ENCODE measurements around the gene SLC25A39.
A peak's percentile ranks its signal among the peaks of the same experiment; 100 is the strongest.

SLC25A39 gene

GRCh38 chr17:44308865-44309264 lies 15.8 kb downstream of the SLC25A39 start:
- DNase-seq (ENCODE audit: low read depth), result no peak
- no peak for TF ChIP-seq CTCF (conservative IDR thresholded peaks at IDR 0.05; ENCODE audit: low read depth, low read length)
- H3K4me3 ChIP-seq (ENCODE audit: low read length), result no peak overlapping the region

- no peak for TF ChIP-seq CTCF (conservative IDR thresholded peaks at IDR 0.05; ENCODE audit: low read depth, low read length)
- H3K4me3 ChIP-seq (ENCODE audit: low read length), result peak within 1 kb of the TSS; percentile 49
- peak; percentile 43 for DNase-seq (ENCODE audit: low read depth)
Observed at GRCh38 chr17:44308320-44308818, 16.3 kb downstream of the SLC25A39 start, which contains the start of gene RUNDC3A. RUNDC3A (plus strand) TSS chr17:44308601; CDS start chr17:44308833, 232 bp downstream.

GRCh38 chr17:44307387-44308186 lies 17.0 kb downstream of the SLC25A39 start:
- no peak for TF ChIP-seq CTCF (conservative IDR thresholded peaks at IDR 0.05; ENCODE audit: low read depth, low read length)
- H3K4me3 ChIP-seq (ENCODE audit: low read length), result peak overlapping the region; percentile 49
- DNase-seq (ENCODE audit: low read depth), result no peak

GRCh38 chr17:44304651-44305050 lies 20.0 kb downstream of the SLC25A39 start:
- no peak for DNase-seq (ENCODE audit: low read depth)
- no peak for TF ChIP-seq CTCF (conservative IDR thresholded peaks at IDR 0.05; ENCODE audit: low read depth, low read length)
- H3K4me3 ChIP-seq (ENCODE audit: low read length), result no peak overlapping the region

- no peak for DNase-seq (ENCODE audit: low read depth)
- H3K4me3 ChIP-seq (ENCODE audit: low read length), result no peak overlapping the region
- no peak for TF ChIP-seq CTCF (conservative IDR thresholded peaks at IDR 0.05; ENCODE audit: low read depth, low read length)
Observed at GRCh38 chr17:44297975-44298374, 26.6 kb downstream of the SLC25A39 start.

GRCh38 chr17:44293509-44294226 lies 31.0 kb downstream of the SLC25A39 start:
- no peak overlapping the region for H3K4me3 ChIP-seq (ENCODE audit: low read length)
- TF ChIP-seq CTCF (conservative IDR thresholded peaks at IDR 0.05; ENCODE audit: low read depth, low read length), result no peak
- no peak for DNase-seq (ENCODE audit: low read depth)
